ENCODE data around the gene FBXO10. TPM values are rescaled to one million over a fixed set of nuclear protein-coding genes. Genes with fewer than 3 reads are reported as not detected.

The FBXO10 gene
- total RNA-seq, 2 experiments from 2014 or later: 9.4 to 13.2 TPM

- BruUV-seq (replicated peaks): no TSS peak
- ChIA-PET CTCF (ENCODE audit: unreplicated experiment) (no interaction called here), POLR2A (interaction anchor here (2.2 kb wide), 1 partner anchor 10 kb away, joined by 7 read pairs; no protein-coding TSS in a partner anchor)
- Histone ChIP-seq H3K27ac (ENCODE audit: low read depth, low read length, poor library complexity, severe bottlenecking) (no peak overlapping the region), H3K79me2 (ENCODE audit: insufficient read depth, low read depth, low read length) (no peaks in the 10 kb centered on the region), H3K9me2 (ENCODE audit: insufficient read depth, low read length) (no peaks in the 10 kb centered on the region), H3K36me3 (ENCODE audit: insufficient read depth, low read length) (no peaks in the 10 kb centered on the region), H3K4me1 (ENCODE audit: insufficient read depth, low read length, poor library complexity, severe bottlenecking) (peaks cover 6% of the 10 kb centered on the region), H2AFZ (ENCODE audit: low read length) (no peak overlapping the region), H4K20me1 (ENCODE audit: insufficient read depth, low read length) (no peaks in the 10 kb centered on the region), H3K4me3 (ENCODE audit: low read depth, low read length, poor library complexity, severe bottlenecking) (no peak overlapping the region), H3K9me3 (ENCODE audit: low read length) (no peaks in the 10 kb centered on the region), H3K4me2 (ENCODE audit: low read length) (no peak overlapping the region)
- intact Hi-C loops (cut with micrococcal nuclease; ENCODE audit: unreplicated experiment): no loop called here
- no peak for DNase-seq (ENCODE audit: low spot score)
- no peak for TF ChIP-seq EZH2phosphoT487 (IDR thresholded peaks at IDR 0.05; ENCODE audit: borderline replicate concordance, low read depth, low read length)
- TF ChIP-seq CTCF (conservative IDR thresholded peaks at IDR 0.05; ENCODE audit: low read length): no peak
These were observed 49.0 kb upstream of the FBXO10 start for GRCh38 chr9:37625036-37625757.

- ChIA-PET CTCF (ENCODE audit: unreplicated experiment) (no interaction called here), POLR2A (interaction anchor here (0.9 to 2.2 kb wide), 2 partner anchors 9 to 32 kb away, joined by 3 to 7 read pairs; partner anchors contain the start of gene TOMM5)
- no peak for DNase-seq (ENCODE audit: low spot score)
- Histone ChIP-seq H3K79me2 (ENCODE audit: insufficient read depth, low read depth, low read length) (no peaks in the 10 kb centered on the region), H3K4me3 (ENCODE audit: low read depth, low read length, poor library complexity, severe bottlenecking) (no peak overlapping the region), H3K4me2 (ENCODE audit: low read length) (no peak overlapping the region), H3K36me3 (ENCODE audit: insufficient read depth, low read length) (no peaks in the 10 kb centered on the region), H2AFZ (ENCODE audit: low read length) (no peak overlapping the region), H3K9me3 (ENCODE audit: low read length) (no peaks in the 10 kb centered on the region), H3K27ac (ENCODE audit: low read depth, low read length, poor library complexity, severe bottlenecking) (no peak overlapping the region), H4K20me1 (ENCODE audit: insufficient read depth, low read length) (no peaks in the 10 kb centered on the region), H3K4me1 (ENCODE audit: insufficient read depth, low read length, poor library complexity, severe bottlenecking) (peaks cover 6% of the 10 kb centered on the region), H3K9me2 (ENCODE audit: insufficient read depth, low read length) (no peaks in the 10 kb centered on the region)
- TF ChIP-seq EZH2phosphoT487 (IDR thresholded peaks at IDR 0.05; ENCODE audit: borderline replicate concordance, low read depth, low read length) (no peak), CTCF (conservative IDR thresholded peaks at IDR 0.05; ENCODE audit: low read length) (no peak)
- no TSS peak for BruUV-seq (replicated peaks)
- intact Hi-C loops (cut with micrococcal nuclease; ENCODE audit: unreplicated experiment): no loop called here
These were observed 47.9 kb upstream of the FBXO10 start for GRCh38 chr9:37624073-37624472.

- intact Hi-C loops (cut with micrococcal nuclease; ENCODE audit: unreplicated experiment): no loop called here
These were observed 47.1 kb upstream of the FBXO10 start for GRCh38 chr9:37623267-37623666.

More at GRCh38 chr9:37623267-37623666, 47.1 kb upstream of the FBXO10 start:
- H2AFZ ChIP-seq (ENCODE audit: low read length): no peak overlapping the region
- H3K27ac ChIP-seq (ENCODE audit: low read depth, low read length, poor library complexity, severe bottlenecking): no peak overlapping the region
- H3K4me1 ChIP-seq (ENCODE audit: insufficient read depth, low read length, poor library complexity, severe bottlenecking): peaks cover 6% of the 10 kb centered on the region
- H3K79me2 ChIP-seq (ENCODE audit: insufficient read depth, low read depth, low read length): no peaks in the 10 kb centered on the region
- POLR2A ChIA-PET: no interaction called here
- TF ChIP-seq EZH2phosphoT487 (IDR thresholded peaks at IDR 0.05; ENCODE audit: borderline replicate concordance, low read depth, low read length): no peak
- TF ChIP-seq CTCF (conservative IDR thresholded peaks at IDR 0.05; ENCODE audit: low read length): 0 out of 2 replicates have a peak, but pooled peaks have one; percentile 10
- CTCF ChIA-PET (ENCODE audit: unreplicated experiment): no interaction called here
- no peak overlapping the region for H3K4me2 ChIP-seq (ENCODE audit: low read length)
- H3K9me3 ChIP-seq (ENCODE audit: low read length): no peaks in the 10 kb centered on the region
- no peaks in the 10 kb centered on the region for H3K9me2 ChIP-seq (ENCODE audit: insufficient read depth, low read length)
- no peak for DNase-seq (ENCODE audit: low spot score)
- H4K20me1 ChIP-seq (ENCODE audit: insufficient read depth, low read length): no peaks in the 10 kb centered on the region
- no TSS peak for BruUV-seq (replicated peaks)
- no peaks in the 10 kb centered on the region for H3K36me3 ChIP-seq (ENCODE audit: insufficient read depth, low read length)
- no peak overlapping the region for H3K4me3 ChIP-seq (ENCODE audit: low read depth, low read length, poor library complexity, severe bottlenecking)
